ENCODE measurements around the gene PDE6C.
A peak's percentile ranks its signal among the peaks of the same experiment; 100 is the strongest.

Gene PDE6C

DNA sequence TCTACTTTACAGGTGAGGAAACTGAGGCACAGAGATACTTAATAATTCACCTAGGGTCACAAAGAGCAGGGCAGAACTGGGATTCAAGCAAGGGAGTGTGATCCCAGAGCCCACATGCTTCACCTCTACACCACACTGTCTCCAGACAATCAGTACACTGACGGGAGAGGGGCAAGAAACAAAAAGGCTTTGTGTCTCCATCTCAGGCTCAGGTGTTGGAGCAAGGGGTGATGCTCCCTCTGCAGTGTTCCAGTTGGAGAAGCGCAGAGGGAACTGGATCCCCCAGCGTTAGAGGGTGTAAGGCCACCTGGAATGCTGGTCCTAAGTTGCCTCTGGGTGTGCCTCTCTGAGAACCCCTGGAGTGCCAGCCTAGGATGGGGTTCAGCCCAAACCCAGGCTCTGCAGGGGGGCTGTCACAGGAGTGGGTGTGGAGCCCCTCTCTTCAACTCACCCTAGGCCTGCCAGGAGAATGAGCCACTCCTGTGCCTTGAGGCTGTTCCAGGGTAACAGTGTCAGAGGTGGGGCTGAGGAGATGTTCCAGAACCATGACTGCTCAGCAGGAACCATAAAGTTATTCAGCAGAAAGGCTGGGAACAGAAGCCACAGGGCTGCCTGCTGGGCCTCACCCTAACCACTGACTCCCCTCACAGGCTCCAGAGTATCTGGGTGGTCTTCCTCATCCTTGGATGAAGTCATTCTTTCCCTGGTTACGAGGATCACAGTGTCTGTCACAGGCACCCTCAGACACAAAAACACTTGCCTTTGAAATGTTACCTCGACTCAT, 16.8 kb upstream of the PDE6C start:
- H3K27ac ChIP-seq: no peak overlapping the region
- H3K4me3 ChIP-seq (ENCODE audit: low read depth, low read length): no peak overlapping the region
- in situ Hi-C loops (cut with HindIII; ENCODE audit: low pct_ligation_motif_present, low sequenced_read_pairs): no loop called here
- peaks cover 4% of the 10 kb centered on the region for H3K27me3 ChIP-seq (replicated peaks)
- TF ChIP-seq, protein P1, sequence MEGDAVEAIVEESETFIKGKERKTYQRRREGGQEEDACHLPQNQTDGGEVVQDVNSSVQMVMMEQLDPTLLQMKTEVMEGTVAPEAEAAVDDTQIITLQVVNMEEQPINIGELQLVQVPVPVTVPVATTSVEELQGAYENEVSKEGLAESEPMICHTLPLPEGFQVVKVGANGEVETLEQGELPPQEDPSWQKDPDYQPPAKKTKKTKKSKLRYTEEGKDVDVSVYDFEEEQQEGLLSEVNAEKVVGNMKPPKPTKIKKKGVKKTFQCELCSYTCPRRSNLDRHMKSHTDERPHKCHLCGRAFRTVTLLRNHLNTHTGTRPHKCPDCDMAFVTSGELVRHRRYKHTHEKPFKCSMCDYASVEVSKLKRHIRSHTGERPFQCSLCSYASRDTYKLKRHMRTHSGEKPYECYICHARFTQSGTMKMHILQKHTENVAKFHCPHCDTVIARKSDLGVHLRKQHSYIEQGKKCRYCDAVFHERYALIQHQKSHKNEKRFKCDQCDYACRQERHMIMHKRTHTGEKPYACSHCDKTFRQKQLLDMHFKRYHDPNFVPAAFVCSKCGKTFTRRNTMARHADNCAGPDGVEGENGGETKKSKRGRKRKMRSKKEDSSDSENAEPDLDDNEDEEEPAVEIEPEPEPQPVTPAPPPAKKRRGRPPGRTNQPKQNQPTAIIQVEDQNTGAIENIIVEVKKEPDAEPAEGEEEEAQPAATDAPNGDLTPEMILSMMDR (IDR thresholded peaks at IDR 0.05; ENCODE audit: low read depth, low read length, missing control alignments): no peak
- no peak for DNase-seq
- H3K36me3 ChIP-seq (replicated peaks): no peaks in the 10 kb centered on the region

DNA sequence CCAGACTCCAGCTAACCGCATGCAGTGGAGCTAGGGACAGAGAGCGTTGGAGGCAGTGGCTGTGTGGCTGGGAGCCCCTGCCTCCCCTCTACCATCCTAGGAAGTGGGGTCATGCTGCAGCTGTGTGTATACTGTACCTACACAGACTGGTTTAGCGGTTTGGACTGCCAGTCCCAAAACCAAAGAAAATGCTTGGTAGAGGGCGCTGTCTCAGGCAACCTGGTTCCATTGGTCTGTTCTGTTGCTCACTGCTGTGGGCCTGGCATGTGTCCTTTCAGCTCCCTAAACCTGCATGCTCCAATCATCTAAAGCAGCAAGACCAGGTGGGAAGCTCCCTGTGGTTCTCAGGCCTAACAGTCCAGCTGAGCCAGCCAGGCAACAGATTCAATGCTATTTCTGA, 15.8 kb upstream of the PDE6C start:
- Histone ChIP-seq H3K27ac (no peak overlapping the region), H3K36me3 (replicated peaks) (no peaks in the 10 kb centered on the region), H3K4me3 (ENCODE audit: low read depth, low read length) (no peak overlapping the region), H3K27me3 (replicated peaks) (peaks cover 10% of the 10 kb centered on the region)
- TF ChIP-seq, protein P1 (IDR thresholded peaks at IDR 0.05; ENCODE audit: low read depth, low read length, missing control alignments): peak; percentile 17
- DNase-seq: no peak
- in situ Hi-C loops (cut with HindIII; ENCODE audit: low pct_ligation_motif_present, low sequenced_read_pairs): no loop called here

DNA sequence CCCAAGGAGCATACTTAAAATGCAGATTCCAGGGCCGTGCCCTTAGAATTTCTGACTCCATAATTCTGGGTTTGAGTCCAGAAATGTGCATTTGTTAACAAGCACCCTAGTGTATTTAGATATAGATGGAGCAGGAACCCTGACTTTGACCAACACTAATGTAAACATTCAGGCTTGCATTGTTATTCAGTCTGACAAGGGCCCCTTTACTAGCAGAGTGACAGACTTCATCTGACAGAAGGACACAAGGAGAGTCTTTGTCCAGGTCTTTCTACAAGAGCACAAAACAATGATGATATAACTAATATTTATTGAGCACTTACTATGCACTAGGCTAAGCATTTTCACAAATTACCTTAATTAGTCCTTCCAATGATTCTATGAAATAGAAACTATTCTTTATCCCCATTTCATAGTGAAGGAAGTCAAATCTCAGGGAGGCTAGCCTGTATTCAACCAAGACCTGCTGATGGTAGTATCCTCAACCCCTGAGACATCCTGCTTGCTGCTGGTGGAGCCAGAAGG, 15.2 kb upstream of the PDE6C start:
- no peaks in the 10 kb centered on the region for H3K36me3 ChIP-seq (replicated peaks)
- H3K4me3 ChIP-seq (ENCODE audit: low read depth, low read length): no peak overlapping the region
- peaks cover 16% of the 10 kb centered on the region for H3K27me3 ChIP-seq (replicated peaks)
- no peak overlapping the region for H3K27ac ChIP-seq
- TF ChIP-seq, protein P1 (IDR thresholded peaks at IDR 0.05; ENCODE audit: low read depth, low read length, missing control alignments): no peak
- in situ Hi-C loops (cut with HindIII; ENCODE audit: low pct_ligation_motif_present, low sequenced_read_pairs): no loop called here
- no peak for DNase-seq

DNA sequence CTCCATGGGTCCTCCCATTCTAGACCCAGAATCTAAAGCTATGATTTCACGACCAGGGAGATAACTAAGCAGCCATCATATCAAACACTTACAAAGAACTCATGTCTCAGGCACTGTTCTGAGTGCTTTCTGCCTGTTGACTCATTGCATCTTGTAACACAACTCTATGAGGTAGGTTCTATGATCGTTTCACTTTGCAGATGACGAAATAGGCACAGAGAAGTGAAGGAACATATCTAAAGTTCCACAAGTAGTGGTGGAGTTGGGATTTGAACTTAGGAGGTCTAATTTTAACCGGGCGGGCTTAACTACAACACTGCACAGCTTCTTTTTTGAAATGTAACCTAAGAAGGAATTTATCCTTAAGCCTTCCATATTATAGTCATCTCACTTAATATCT, 14.2 kb upstream of the PDE6C start:
- Histone ChIP-seq H3K27me3 (replicated peaks) (peaks cover 22% of the 10 kb centered on the region), H3K4me3 (ENCODE audit: low read depth, low read length) (no peak overlapping the region), H3K36me3 (replicated peaks) (no peaks in the 10 kb centered on the region), H3K27ac (no peak overlapping the region)
- TF ChIP-seq, protein P1 (IDR thresholded peaks at IDR 0.05; ENCODE audit: low read depth, low read length, missing control alignments): no peak
- no peak for DNase-seq
- in situ Hi-C loops (cut with HindIII; ENCODE audit: low pct_ligation_motif_present, low sequenced_read_pairs): no loop called here

DNA sequence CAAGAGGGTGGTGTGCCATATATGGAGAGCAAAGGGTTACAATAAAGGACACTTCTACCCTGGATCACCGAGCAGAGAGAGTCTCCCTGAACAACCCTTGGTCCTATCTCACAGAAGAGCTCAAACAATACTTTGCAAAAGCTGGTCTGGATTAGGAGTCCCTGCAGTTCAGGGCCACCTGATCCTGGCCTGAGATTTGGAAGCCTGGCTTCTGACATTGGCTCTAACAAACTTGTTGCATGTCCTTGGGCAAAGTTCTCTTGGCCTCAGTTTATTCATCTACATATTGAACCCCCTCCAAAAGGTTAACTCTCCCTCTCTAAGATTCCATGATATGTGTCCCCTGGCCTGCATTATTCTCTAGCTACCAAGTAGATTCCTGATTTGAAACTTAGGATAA, 13.0 kb upstream of the PDE6C start:
- Histone ChIP-seq H3K36me3 (replicated peaks) (no peaks in the 10 kb centered on the region), H3K27ac (no peak overlapping the region), H3K4me3 (ENCODE audit: low read depth, low read length) (no peak overlapping the region), H3K27me3 (replicated peaks) (peaks cover 22% of the 10 kb centered on the region)
- in situ Hi-C loops (cut with HindIII; ENCODE audit: low pct_ligation_motif_present, low sequenced_read_pairs): no loop called here
- TF ChIP-seq, protein P1 (IDR thresholded peaks at IDR 0.05; ENCODE audit: low read depth, low read length, missing control alignments): no peak
- DNase-seq: no peak

Measured in brain microvascular endothelial cell (primary cell).